ENCODE measurements around the gene SPATA9. TPM values are rescaled to one million over a fixed set of nuclear protein-coding genes. Genes with fewer than 3 reads are reported as not detected.

Gene SPATA9
- total RNA-seq, 1 experiment from 2014 or later = 0.55 TPM

DNA sequence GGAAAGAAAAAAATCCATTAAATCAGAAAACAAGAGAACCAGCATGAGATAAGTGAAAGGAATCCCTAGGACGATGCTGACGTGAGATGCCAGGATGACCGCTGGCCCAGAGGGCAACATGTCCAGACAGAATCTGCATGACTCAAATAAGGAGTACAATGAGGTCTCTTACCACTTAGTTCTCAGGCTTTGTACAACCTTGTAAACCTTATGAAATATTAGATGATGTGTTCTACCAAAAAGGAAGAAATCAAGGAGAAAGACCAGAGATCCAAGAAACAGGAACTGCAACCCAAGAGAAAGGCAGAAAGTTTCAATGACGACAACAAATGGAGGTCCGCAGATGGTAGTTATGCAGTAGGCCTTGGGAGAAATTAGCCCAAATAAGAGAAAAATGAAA lies 65.7 kb downstream of the SPATA9 start:
- H3K79me2 ChIP-seq (ENCODE audit: low read depth) = no peaks in the 10 kb centered on the region
- ChIA-PET CTCF (no interaction called here), POLR2A (ENCODE audit: unreplicated experiment) (interaction anchor here (0.7 kb wide), 1 partner anchor 1207 kb away, joined by 5 read pairs; no protein-coding TSS in a partner anchor)
- H3K4me2 ChIP-seq = no peak overlapping the region
- H3F3A ChIP-seq (ENCODE audit: insufficient read depth, low read depth) = no peaks in the 10 kb centered on the region
- intact Hi-C loops (cut with micrococcal nuclease; ENCODE audit: unreplicated experiment) = loop anchor here (10.0 kb wide), 1 partner anchor 332 kb away; the partner anchor contains the start of gene MCTP1
- H2AFZ ChIP-seq = no peak overlapping the region
- no peak overlapping the region for H3K4me3 ChIP-seq
- peaks cover 10% of the 10 kb centered on the region; the same call in 1 of the 2 replicates for H3K9me3 ChIP-seq (ENCODE audit: insufficient read depth, low read depth)
- no TSS peak for BruUV-seq (replicated peaks)
- H4K20me1 ChIP-seq (ENCODE audit: insufficient read depth) = no peaks in the 10 kb centered on the region
- H3K27me3 ChIP-seq (ENCODE audit: insufficient read depth, low read depth) = peaks cover 13% of the 10 kb centered on the region; the same call in 1 of the 2 replicates
- TF ChIP-seq CTCF (conservative IDR thresholded peaks at IDR 0.05) = no peak
- TF ChIP-seq EZH2 (IDR thresholded peaks at IDR 0.05; ENCODE audit: low read depth) = no peak
- H3K27ac ChIP-seq = no peak overlapping the region
- H3K9me2 ChIP-seq (ENCODE audit: insufficient read depth) = no peaks in the 10 kb centered on the region
- no peaks in the 10 kb centered on the region for H3K36me3 ChIP-seq (ENCODE audit: low read depth)
- H3K4me1 ChIP-seq (replicated peaks; ENCODE audit: insufficient read depth) = 0 out of 2 replicates have a peak, but pooled peaks cover 4% of the 10 kb centered on the region
- DNase-seq = no peak

DNA sequence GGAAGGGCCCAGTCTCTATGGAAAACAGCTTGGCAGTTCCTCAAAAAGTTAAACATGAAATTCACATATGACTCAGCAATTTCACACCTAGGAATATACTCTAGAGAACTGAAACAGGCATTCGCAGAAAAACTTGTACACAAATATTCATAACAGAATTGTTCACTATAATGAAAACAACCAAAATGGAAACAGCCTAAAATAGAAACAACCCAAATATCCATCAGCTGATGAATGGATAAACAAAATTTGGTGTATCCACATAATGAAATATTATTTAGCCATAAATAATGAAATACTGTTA lies 67.7 kb downstream of the SPATA9 start:
- peaks cover 5% of the 10 kb centered on the region; the same call in 1 of the 2 replicates for H3K27me3 ChIP-seq (ENCODE audit: insufficient read depth, low read depth)
- H3F3A ChIP-seq (ENCODE audit: insufficient read depth, low read depth) = no peaks in the 10 kb centered on the region
- H3K4me3 ChIP-seq = no peak overlapping the region
- POLR2A ChIA-PET (ENCODE audit: unreplicated experiment) = no interaction called here
- 0 out of 2 replicates have a peak, but pooled peaks cover 2% of the 10 kb centered on the region for H3K4me1 ChIP-seq (replicated peaks; ENCODE audit: insufficient read depth)
- no peak for DNase-seq
- peaks cover 10% of the 10 kb centered on the region; the same call in 1 of the 2 replicates for H3K9me3 ChIP-seq (ENCODE audit: insufficient read depth, low read depth)
- no peaks in the 10 kb centered on the region for H3K36me3 ChIP-seq (ENCODE audit: low read depth)
- H2AFZ ChIP-seq = peak overlapping the region; percentile 37; the same call in 1 of the 2 replicates
- CTCF ChIA-PET = no interaction called here
- BruUV-seq (replicated peaks) = no TSS peak
- H3K27ac ChIP-seq = no peak overlapping the region
- no peaks in the 10 kb centered on the region for H4K20me1 ChIP-seq (ENCODE audit: insufficient read depth)
- H3K9me2 ChIP-seq (ENCODE audit: insufficient read depth) = no peaks in the 10 kb centered on the region
- H3K79me2 ChIP-seq (ENCODE audit: low read depth) = no peaks in the 10 kb centered on the region
- no peak overlapping the region for H3K4me2 ChIP-seq
- TF ChIP-seq EZH2 (IDR thresholded peaks at IDR 0.05; ENCODE audit: low read depth) (no peak), CTCF (conservative IDR thresholded peaks at IDR 0.05) (no peak)
- intact Hi-C loops (cut with micrococcal nuclease; ENCODE audit: unreplicated experiment) = loop anchor here (10.0 kb wide), 1 partner anchor 330 kb away; the partner anchor contains the start of gene MCTP1

DNA sequence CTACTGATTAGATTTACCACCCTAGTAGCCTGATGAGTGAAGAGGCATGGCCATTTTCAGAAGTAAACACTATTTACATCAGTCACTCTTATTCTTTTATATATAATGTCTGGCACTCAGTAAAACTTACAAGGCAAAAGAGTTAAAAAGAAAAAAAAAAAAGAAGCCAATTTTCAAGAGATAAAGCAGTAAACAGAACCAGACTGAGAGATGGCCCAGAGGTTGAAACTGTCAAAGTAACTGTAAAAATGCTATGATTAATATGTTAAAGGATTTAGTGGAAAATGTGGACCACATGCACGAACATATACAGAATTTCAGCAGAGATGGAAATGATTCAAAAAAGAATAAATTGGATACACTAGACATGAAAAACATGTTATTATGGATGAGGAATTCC lies 69.3 kb downstream of the SPATA9 start:
- Histone ChIP-seq H3K9me2 (ENCODE audit: insufficient read depth) (no peaks in the 10 kb centered on the region), H3K27ac (no peak overlapping the region), H3K4me1 (replicated peaks; ENCODE audit: insufficient read depth) (no peaks in the 10 kb centered on the region), H3K79me2 (ENCODE audit: low read depth) (no peaks in the 10 kb centered on the region), H4K20me1 (ENCODE audit: insufficient read depth) (no peaks in the 10 kb centered on the region), H3F3A (ENCODE audit: insufficient read depth, low read depth) (no peaks in the 10 kb centered on the region), H3K4me3 (no peak overlapping the region), H2AFZ (no peak overlapping the region), H3K4me2 (no peak overlapping the region), H3K9me3 (ENCODE audit: insufficient read depth, low read depth) (peaks cover 10% of the 10 kb centered on the region; the same call in 1 of the 2 replicates), H3K36me3 (ENCODE audit: low read depth) (no peaks in the 10 kb centered on the region), H3K27me3 (ENCODE audit: insufficient read depth, low read depth) (no peaks in the 10 kb centered on the region)
- TF ChIP-seq CTCF (conservative IDR thresholded peaks at IDR 0.05) (no peak), EZH2 (IDR thresholded peaks at IDR 0.05; ENCODE audit: low read depth) (no peak)
- intact Hi-C loops (cut with micrococcal nuclease; ENCODE audit: unreplicated experiment) = loop anchor here (10.0 kb wide), 1 partner anchor 329 kb away; the partner anchor contains the start of gene MCTP1
- BruUV-seq (replicated peaks) = no TSS peak
- ChIA-PET CTCF (no interaction called here), POLR2A (ENCODE audit: unreplicated experiment) (no interaction called here)
- no peak for DNase-seq

All from PC-9 (cell line).